HCT116 (cell line): ENCODE measurements around the gene GRIN2A. TPM values are rescaled to one million over a fixed set of nuclear protein-coding genes. Genes with fewer than 3 reads are reported as not detected.

Experiments used
- ATAC-seq: fragments of 200-7000 bp; cut with Tn5 transposase; 2 replicates; pipeline ENCODE4 v1.9.1; 2020; ENCODE audit warnings: mild to moderate bottlenecking, moderate library complexity
- BruUV-seq: library from RNA; stranded (reverse); fragments of 400-500 nt; replicated peaks from 2 replicates; lab custom pipeline; 2021; lab: Mats Ljungman, UMichigan
- CTCF ChIA-PET: fragments of 300-600 bp; sonication (Branson Sonifier 250); formaldehyde crosslinking; loops from one replicate; lab custom pipeline; 2021; ENCODE audit warnings: antibody characterized with exemption; lab: Charles Lee
- POLR2A ChIA-PET: fragments of 300-600, 350-600 bp; sonication (Branson Sonifier 250); formaldehyde crosslinking; loops from one replicate; lab custom pipeline; 2021; ENCODE audit warnings: antibody characterized with exemption; lab: Charles Lee
- RAD21 ChIA-PET, 2 experiments: fragments of 300-600 bp; sonication (Branson Sonifier 250); formaldehyde crosslinking; loops; one replicate each; lab custom pipeline; 2023; ENCODE audit warnings: low total read pairs in 2 of 2; ENCODE audit not compliant: uncharacterized antibody in 2 of 2, unreplicated experiment in 2 of 2, low non-redundant PET in 1 of 2; lab: Charles Lee
- DNase-seq: peaks from one replicate; pipeline ENCODE4 v3.0.0-alpha.2; 2010; ENCODE audit warnings: low read depth, low spot score
- H2AFZ ChIP-seq: fragments of 200-600 bp; shearing (Covaris generic), sonication (generic); 2 replicates; pipeline ENCODE4 v1.6.1; 2017; ENCODE audit warnings: low read depth, mixed run types, mixed read lengths, antibody characterized with exemption, low read length; ENCODE audit not compliant: poor library complexity, severe bottlenecking
- H3K27ac ChIP-seq: 2 replicates; pipeline ENCODE4 v1.5.1; 2012; ENCODE audit warnings: low read depth, low read length
- H3K27me3 ChIP-seq: fragments of 200-600 bp; sonication (generic); 2 replicates; pipeline ENCODE4 v1.6.1; 2016; ENCODE audit warnings: mixed run types, low read length, mixed read lengths; ENCODE audit not compliant: insufficient read depth
- H3K36me3 ChIP-seq, 2 experiments: fragments of 200-500 bp in 1 of 2; fragments of 200-600 bp in 1 of 2; sonication (Bioruptor generic) in 1 of 2; sonication (generic) in 1 of 2; 2 replicates each; pipeline versions ENCODE4 v1.5.1 to v1.6.1; 2014 to 2016; ENCODE audit warnings: low read length in 2 of 2, inconsistent platforms in 1 of 2, mixed read lengths in 1 of 2, mixed run types in 1 of 2; ENCODE audit not compliant: insufficient read depth in 2 of 2, control insufficient read depth in 1 of 2
- H3K4me1 ChIP-seq, 2 experiments: fragments of 200-600 bp in 1 of 2; sonication (generic) in 1 of 2; 2 replicates each; pipeline versions ENCODE4 v1.5.1 to v1.6.1; 2012 to 2017; ENCODE audit warnings: low read length in 2 of 2, inconsistent platforms in 1 of 2, mild to moderate bottlenecking in 1 of 2, mixed read lengths in 1 of 2, mixed run types in 1 of 2, moderate library complexity in 1 of 2; ENCODE audit not compliant: insufficient read depth in 2 of 2, control insufficient read depth in 1 of 2
- H3K4me2 ChIP-seq: fragments of 200-600 bp; sonication (generic); 2 replicates; pipeline ENCODE4 v1.6.1; 2017; ENCODE audit warnings: mixed run types, low read length, mixed read lengths
- H3K4me3 ChIP-seq, 2 experiments: fragments of 200-600 bp in 1 of 2; sonication (generic) in 1 of 2; replicated peaks in 1 of 2; 2 replicates each; pipeline ENCODE4 v1.5.1; 2011 to 2016; ENCODE audit warnings: low read length in 2 of 2, control low read depth in 1 of 2, low read depth in 1 of 2, mild to moderate bottlenecking in 1 of 2, mixed read lengths in 1 of 2, mixed run types in 1 of 2
- H3K79me2 ChIP-seq: fragments of 200-600 bp; sonication (generic); 2 replicates; pipeline ENCODE4 v1.6.1; 2017; ENCODE audit warnings: mild to moderate bottlenecking, mixed run types, low read length, moderate library complexity, mixed read lengths; ENCODE audit not compliant: insufficient read depth
- H3K9ac ChIP-seq: fragments of 200-600 bp; sonication (generic); 2 replicates; pipeline ENCODE4 v1.6.1; 2016; ENCODE audit warnings: low read length, mixed read lengths
- H3K9me2 ChIP-seq: fragments of 200-600 bp; sonication (generic), shearing (Covaris generic); 2 replicates; pipeline ENCODE4 v1.6.1; 2017; ENCODE audit warnings: mixed run types, mild to moderate bottlenecking, moderate library complexity; ENCODE audit not compliant: insufficient read depth
- H3K9me3 ChIP-seq, 2 experiments: fragments of 200-500 bp in 1 of 2; fragments of 200-600 bp in 1 of 2; sonication (Bioruptor generic) in 1 of 2; sonication (generic) in 1 of 2; 2 replicates each; pipeline ENCODE4 v1.6.1; 2014 to 2017; ENCODE audit warnings: low read length in 2 of 2, mixed read lengths in 2 of 2, inconsistent platforms in 1 of 2, low read depth in 1 of 2, mild to moderate bottlenecking in 1 of 2, mixed run types in 1 of 2, moderate library complexity in 1 of 2; ENCODE audit not compliant: control insufficient read depth in 1 of 2, insufficient read depth in 1 of 2
- H4K20me1 ChIP-seq: fragments of 200-600 bp; sonication (generic), shearing (Covaris generic); 2 replicates; pipeline ENCODE4 v1.6.1; 2017; ENCODE audit warnings: mixed run types, mild to moderate bottlenecking, moderate library complexity; ENCODE audit not compliant: insufficient read depth
- CBX3 ChIP-seq: IDR thresholded peaks from 2 replicates; pipeline ENCODE4 v1.6.1; 2012; ENCODE audit warnings: low read depth
- CTCF ChIP-seq, 3 experiments: fragments of 200-600 bp in 1 of 3; sonication (generic) in 1 of 3; IDR thresholded peaks in 2 of 3; conservative IDR thresholded peaks in 1 of 3; 2 replicates each; pipeline ENCODE4 v1.5.1; 2012 to 2017; ENCODE audit warnings: low read depth in 2 of 3, low read length in 2 of 3, antibody characterized with exemption in 1 of 3, borderline replicate concordance in 1 of 3, control low read depth in 1 of 3, mild to moderate bottlenecking in 1 of 3, mixed read lengths in 1 of 3, mixed run types in 1 of 3, moderate library complexity in 1 of 3; ENCODE audit not compliant: insufficient read depth in 1 of 3
- EGR1 ChIP-seq: IDR thresholded peaks from 2 replicates; pipeline ENCODE4 v1.6.1; 2012; ENCODE audit warnings: low read depth
- EZH2 ChIP-seq: fragments of 200-600 bp; sonication (generic); IDR thresholded peaks from 2 replicates; pipeline ENCODE4 v1.6.1; 2017; ENCODE audit warnings: antibody characterized with exemption, mixed run types
- EZH2phosphoT487 ChIP-seq: fragments of 200-600 bp; IDR thresholded peaks from 2 replicates; pipeline ENCODE4 v1.6.1; 2018; ENCODE audit warnings: antibody characterized with exemption, borderline replicate concordance
- JUND ChIP-seq: IDR thresholded peaks from 2 replicates; pipeline ENCODE4 v1.6.1; 2012
- MAX ChIP-seq: IDR thresholded peaks from 2 replicates; pipeline ENCODE4 v1.6.1; 2012
- POLR2AphosphoS5 ChIP-seq: IDR thresholded peaks from 2 replicates; pipeline ENCODE4 v1.6.1; 2011; ENCODE audit warnings: mild to moderate bottlenecking, low read depth, low read length, moderate library complexity
- RAD21 ChIP-seq: IDR thresholded peaks from 2 replicates; pipeline ENCODE4 v1.6.1; 2012; ENCODE audit warnings: low read depth, mild to moderate bottlenecking
- SIN3A ChIP-seq: IDR thresholded peaks from 2 replicates; pipeline ENCODE4 v1.6.1; 2012; ENCODE audit warnings: low read depth
- SP1 ChIP-seq: IDR thresholded peaks from 2 replicates; pipeline ENCODE4 v1.6.1; 2012; ENCODE audit warnings: low read depth
- SRF ChIP-seq: IDR thresholded peaks from 2 replicates; pipeline ENCODE4 v1.6.1; 2012; ENCODE audit warnings: low read depth
- ZFX ChIP-seq: fragments of 450-650 bp; IDR thresholded peaks from 2 replicates; pipeline ENCODE4 v1.6.1; 2017
- ZNF274 ChIP-seq: fragments of 200-500 bp; sonication (Bioruptor generic); IDR thresholded peaks from 2 replicates; pipeline ENCODE4 v1.6.1; 2014; ENCODE audit warnings: mild to moderate bottlenecking, low read depth, low read length, inconsistent platforms
- intact Hi-C: fragments of 100-400 bp; cut with micrococcal nuclease; formaldehyde crosslinking; loops from 2 replicates; pipeline ENCODE4 v1.10.0; 2022
- total RNA-seq: library from RNA; stranded (reverse); gene quantifications from one replicate; pipeline ENCODE4 v1.2.1, GENCODE V29; 2021; ENCODE audit not compliant: unreplicated experiment
- TF ChIP-seq, protein P1 (sequence below): IDR thresholded peaks from 2 replicates; pipeline ENCODE4 v1.6.1; 2012; ENCODE audit warnings: low read depth
- TF ChIP-seq, protein P2 (sequence below): IDR thresholded peaks from 2 replicates; pipeline ENCODE4 v1.6.1; 2012

Gene GRIN2A
- total RNA-seq, 1 experiment from 2014 or later = 0.02 TPM

DNA sequence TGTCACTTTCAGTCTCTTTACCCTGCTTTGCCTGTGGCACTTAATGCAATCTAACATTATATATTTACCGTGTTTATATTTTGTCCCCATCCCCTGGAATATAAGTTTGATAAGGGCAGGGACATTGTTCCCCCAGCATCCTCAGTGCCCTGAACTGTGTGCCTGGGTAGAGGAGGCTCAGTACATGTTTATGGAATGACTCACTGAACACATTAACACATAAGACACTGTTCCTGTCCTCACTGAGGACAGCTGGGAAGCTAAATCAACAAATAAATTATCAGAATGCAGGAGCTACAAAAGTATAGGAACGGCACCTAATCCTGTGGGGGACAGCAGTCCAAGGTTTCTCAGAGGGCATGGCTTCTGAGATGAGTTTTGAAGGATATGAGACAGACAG lies 27.8 kb downstream of the GRIN2A start:
- Histone ChIP-seq H3K4me2 (no peak overlapping the region), H3K9me3 (no peaks in the 10 kb centered on the region), H3K9ac (no peak overlapping the region), H3K27me3 (peaks cover 13% of the 10 kb centered on the region; the same call in 1 of the 2 replicates), H3K4me3 (no peak overlapping the region), H3K36me3 (no peaks in the 10 kb centered on the region), H3K9me2 (no peaks in the 10 kb centered on the region), H2AFZ (no peak overlapping the region), H3K4me1 (no peaks in the 10 kb centered on the region), H4K20me1 (no peaks in the 10 kb centered on the region), H3K79me2 (no peaks in the 10 kb centered on the region), H3K27ac (no peak overlapping the region)
- ChIA-PET POLR2A (no interaction called here), CTCF (no interaction called here), RAD21 (interaction anchor here in 1 of 2 experiments (0.6 kb wide), 1 partner anchor 197 kb away, joined by 3 read pairs; no protein-coding TSS in a partner anchor)
- no TSS peak for BruUV-seq
- no peak for DNase-seq
- peak; percentile 49; the same call in 1 of the 2 replicates for ATAC-seq
- intact Hi-C loops = no loop called here
- TF ChIP-seq SIN3A (no peak), SP1 (no peak), RAD21 (no peak), EGR1 (no peak)
- TF ChIP-seq, protein P1, sequence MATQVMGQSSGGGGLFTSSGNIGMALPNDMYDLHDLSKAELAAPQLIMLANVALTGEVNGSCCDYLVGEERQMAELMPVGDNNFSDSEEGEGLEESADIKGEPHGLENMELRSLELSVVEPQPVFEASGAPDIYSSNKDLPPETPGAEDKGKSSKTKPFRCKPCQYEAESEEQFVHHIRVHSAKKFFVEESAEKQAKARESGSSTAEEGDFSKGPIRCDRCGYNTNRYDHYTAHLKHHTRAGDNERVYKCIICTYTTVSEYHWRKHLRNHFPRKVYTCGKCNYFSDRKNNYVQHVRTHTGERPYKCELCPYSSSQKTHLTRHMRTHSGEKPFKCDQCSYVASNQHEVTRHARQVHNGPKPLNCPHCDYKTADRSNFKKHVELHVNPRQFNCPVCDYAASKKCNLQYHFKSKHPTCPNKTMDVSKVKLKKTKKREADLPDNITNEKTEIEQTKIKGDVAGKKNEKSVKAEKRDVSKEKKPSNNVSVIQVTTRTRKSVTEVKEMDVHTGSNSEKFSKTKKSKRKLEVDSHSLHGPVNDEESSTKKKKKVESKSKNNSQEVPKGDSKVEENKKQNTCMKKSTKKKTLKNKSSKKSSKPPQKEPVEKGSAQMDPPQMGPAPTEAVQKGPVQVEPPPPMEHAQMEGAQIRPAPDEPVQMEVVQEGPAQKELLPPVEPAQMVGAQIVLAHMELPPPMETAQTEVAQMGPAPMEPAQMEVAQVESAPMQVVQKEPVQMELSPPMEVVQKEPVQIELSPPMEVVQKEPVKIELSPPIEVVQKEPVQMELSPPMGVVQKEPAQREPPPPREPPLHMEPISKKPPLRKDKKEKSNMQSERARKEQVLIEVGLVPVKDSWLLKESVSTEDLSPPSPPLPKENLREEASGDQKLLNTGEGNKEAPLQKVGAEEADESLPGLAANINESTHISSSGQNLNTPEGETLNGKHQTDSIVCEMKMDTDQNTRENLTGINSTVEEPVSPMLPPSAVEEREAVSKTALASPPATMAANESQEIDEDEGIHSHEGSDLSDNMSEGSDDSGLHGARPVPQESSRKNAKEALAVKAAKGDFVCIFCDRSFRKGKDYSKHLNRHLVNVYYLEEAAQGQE = no peak

GRCh38 chr16:10153985-10154384 lies 28.2 kb downstream of the GRIN2A start:
- BruUV-seq = no TSS peak
- DNase-seq = no peak
- Histone ChIP-seq H3K9ac (no peak overlapping the region), H3K9me2 (no peaks in the 10 kb centered on the region), H3K27me3 (peaks cover 11% of the 10 kb centered on the region; the same call in 1 of the 2 replicates), H3K9me3 (no peaks in the 10 kb centered on the region), H2AFZ (no peak overlapping the region), H3K79me2 (no peaks in the 10 kb centered on the region), H3K36me3 (no peaks in the 10 kb centered on the region), H3K4me2 (no peak overlapping the region), H3K4me3 (no peak overlapping the region), H4K20me1 (no peaks in the 10 kb centered on the region), H3K4me1 (no peaks in the 10 kb centered on the region), H3K27ac (no peak overlapping the region)
- intact Hi-C loops = no loop called here
- CTCF ChIA-PET = no interaction called here
- POLR2A ChIA-PET = no interaction called here
- RAD21 ChIA-PET = interaction anchor here in 1 of 2 experiments (0.6 kb wide), 1 partner anchor 197 kb away, joined by 3 read pairs; no protein-coding TSS in a partner anchor
- ATAC-seq = no peak
- TF ChIP-seq EZH2phosphoT487 = no peak
- no peak for TF ChIP-seq JUND
- no peak for TF ChIP-seq ZNF274
- TF ChIP-seq ZFX = no peak
- TF ChIP-seq POLR2AphosphoS5 = no peak
- TF ChIP-seq SIN3A = no peak
- no peak for TF ChIP-seq SRF
- TF ChIP-seq CTCF (IDR thresholded peaks at IDR 0.05 in 2 of 3, conservative IDR thresholded peaks at IDR 0.05 in 1 of 3; ENCODE audit: borderline replicate concordance in 1 of 3, insufficient read depth in 1 of 3, low read depth in 2 of 3, low read length in 2 of 3) = no peak
- TF ChIP-seq, protein P2, sequence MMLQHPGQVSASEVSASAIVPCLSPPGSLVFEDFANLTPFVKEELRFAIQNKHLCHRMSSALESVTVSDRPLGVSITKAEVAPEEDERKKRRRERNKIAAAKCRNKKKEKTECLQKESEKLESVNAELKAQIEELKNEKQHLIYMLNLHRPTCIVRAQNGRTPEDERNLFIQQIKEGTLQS = no peak
- no peak for TF ChIP-seq MAX
- TF ChIP-seq EZH2 = no peak
- TF ChIP-seq CBX3 = no peak
